ENCODE results near the gene HIGD1A. TPM values are rescaled to one million over a fixed set of nuclear protein-coding genes. Genes with fewer than 3 reads are reported as not detected.
A peak's percentile ranks its signal among the peaks of the same experiment; 100 is the strongest.

HIGD1A gene
- polyA plus RNA-seq, 1 of the 3 experiments (the other 2 are of a cell fraction): 72.1 TPM

GRCh38 chr3:42830437-42831320 is 26.4 kb upstream of the HIGD1A start:
- no peak overlapping the region for H3K9ac ChIP-seq
- H3K4me3 ChIP-seq (ENCODE audit: low read depth in 2 of 2, low read length in 1 of 2): peak overlapping the region in 1 of 2 experiments; percentile 28; a peak in 1 of 4 replicates
- H3K79me2 ChIP-seq (ENCODE audit: insufficient read depth): no peaks in the 10 kb centered on the region
- 40% methylated on average over 7 of the region's 7 CpGs for WGBS (ENCODE audit: low lambda C conversion rate)
- no peaks in the 10 kb centered on the region for H3K9me2 ChIP-seq
- 0 out of 2 replicates have a peak overlapping the region, but pooled peaks have one; percentile 9 for H2AFZ ChIP-seq (ENCODE audit: low read depth)
- H3K27me3 ChIP-seq (ENCODE audit: insufficient read depth): no peaks in the 10 kb centered on the region; the same call in 1 of the 2 replicates
- no peak overlapping the region for H3K4me2 ChIP-seq
- peaks cover 0 to 3% of the 10 kb centered on the region in 2 experiments; a peak in 2 of 4 replicates for H3K4me1 ChIP-seq (ENCODE audit: control insufficient read depth in 1 of 2, insufficient read depth in 2 of 2, low read depth in 1 of 2, low read length in 1 of 2)
- H3F3A ChIP-seq (replicated peaks; ENCODE audit: insufficient read depth): no peaks in the 10 kb centered on the region
- CTCF ChIA-PET: interaction anchor here (0.7 to 3.6 kb wide), 41 partner anchors 9 to 711 kb away, joined by 3 to 63 read pairs (median 5); partner anchors contain the start of gene CYP8B1
- TF ChIP-seq EZH2phosphoT487 (IDR thresholded peaks at IDR 0.05; ENCODE audit: borderline replicate concordance, low read depth) (no peak), RFX5 (IDR thresholded peaks at IDR 0.05; ENCODE audit: low read length) (no peak), GATA2 (CRISPR knock-in tag; IDR thresholded peaks at IDR 0.05) (no peak), MEF2A (IDR thresholded peaks at IDR 0.05; ENCODE audit: borderline replicate concordance, low read depth) (no peak), FOSL2 (IDR thresholded peaks at IDR 0.05; ENCODE audit: borderline replicate concordance, low read depth) (no peak), RAD21 (IDR thresholded peaks at IDR 0.05; ENCODE audit: low read length) (peak; percentile 83), YY1 (IDR thresholded peaks at IDR 0.05; ENCODE audit: low read depth) (no peak), TEAD4 (IDR thresholded peaks at IDR 0.05; ENCODE audit: borderline replicate concordance, insufficient read depth) (no peak), ELF1 (IDR thresholded peaks at IDR 0.05) (no peak), POLR2AphosphoS5 (IDR thresholded peaks at IDR 0.05; ENCODE audit: low read depth, low read length) (no peak), NRF1 (IDR thresholded peaks at IDR 0.05; ENCODE audit: low read depth, low read length) (no peak), SMC3 (IDR thresholded peaks at IDR 0.05; ENCODE audit: low read depth, low read length) (peak; percentile 43; the same call in 1 of the 2 replicates)
- TF ChIP-seq, protein P1, sequence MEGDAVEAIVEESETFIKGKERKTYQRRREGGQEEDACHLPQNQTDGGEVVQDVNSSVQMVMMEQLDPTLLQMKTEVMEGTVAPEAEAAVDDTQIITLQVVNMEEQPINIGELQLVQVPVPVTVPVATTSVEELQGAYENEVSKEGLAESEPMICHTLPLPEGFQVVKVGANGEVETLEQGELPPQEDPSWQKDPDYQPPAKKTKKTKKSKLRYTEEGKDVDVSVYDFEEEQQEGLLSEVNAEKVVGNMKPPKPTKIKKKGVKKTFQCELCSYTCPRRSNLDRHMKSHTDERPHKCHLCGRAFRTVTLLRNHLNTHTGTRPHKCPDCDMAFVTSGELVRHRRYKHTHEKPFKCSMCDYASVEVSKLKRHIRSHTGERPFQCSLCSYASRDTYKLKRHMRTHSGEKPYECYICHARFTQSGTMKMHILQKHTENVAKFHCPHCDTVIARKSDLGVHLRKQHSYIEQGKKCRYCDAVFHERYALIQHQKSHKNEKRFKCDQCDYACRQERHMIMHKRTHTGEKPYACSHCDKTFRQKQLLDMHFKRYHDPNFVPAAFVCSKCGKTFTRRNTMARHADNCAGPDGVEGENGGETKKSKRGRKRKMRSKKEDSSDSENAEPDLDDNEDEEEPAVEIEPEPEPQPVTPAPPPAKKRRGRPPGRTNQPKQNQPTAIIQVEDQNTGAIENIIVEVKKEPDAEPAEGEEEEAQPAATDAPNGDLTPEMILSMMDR (IDR thresholded peaks at IDR 0.05): peak; percentile 55
- no peaks in the 10 kb centered on the region for H3K9me3 ChIP-seq
- POLR2A ChIA-PET: no interaction called here
- no peaks in the 10 kb centered on the region for H4K20me1 ChIP-seq (ENCODE audit: insufficient read depth)
- no peak overlapping the region for H3K27ac ChIP-seq (ENCODE audit: low read depth in 2 of 2, low read length in 1 of 2)
- H3K36me3 ChIP-seq (replicated peaks in 1 of 2; ENCODE audit: control insufficient read depth in 1 of 2, insufficient read depth in 2 of 2, low read length in 1 of 2): no peaks in the 10 kb centered on the region
- peak; percentile 34 for DNase-seq

- Histone ChIP-seq H2AFZ (ENCODE audit: low read depth) (no peak overlapping the region), H3K36me3 (replicated peaks in 1 of 2; ENCODE audit: control insufficient read depth in 1 of 2, insufficient read depth in 2 of 2, low read length in 1 of 2) (no peaks in the 10 kb centered on the region), H3K9me2 (no peaks in the 10 kb centered on the region), H3K27me3 (ENCODE audit: insufficient read depth) (no peaks in the 10 kb centered on the region; the same call in 1 of the 2 replicates), H3K27ac (ENCODE audit: low read depth in 2 of 2, low read length in 1 of 2) (no peak overlapping the region), H4K20me1 (ENCODE audit: insufficient read depth) (no peaks in the 10 kb centered on the region), H3K9me3 (no peaks in the 10 kb centered on the region), H3K4me1 (ENCODE audit: control insufficient read depth in 1 of 2, insufficient read depth in 2 of 2, low read depth in 1 of 2, low read length in 1 of 2) (peaks cover 0 to 3% of the 10 kb centered on the region in 2 experiments; a peak in 2 of 4 replicates), H3K4me2 (no peak overlapping the region), H3K79me2 (ENCODE audit: insufficient read depth) (no peaks in the 10 kb centered on the region), H3F3A (replicated peaks; ENCODE audit: insufficient read depth) (no peaks in the 10 kb centered on the region), H3K9ac (no peak overlapping the region), H3K4me3 (ENCODE audit: low read depth in 2 of 2, low read length in 1 of 2) (no peak overlapping the region)
- POLR2A ChIA-PET: no interaction called here
- 63% methylated on average over 5 of the region's 5 CpGs for WGBS (ENCODE audit: low lambda C conversion rate)
- CTCF ChIA-PET: interaction anchor here (0.6 to 3.6 kb wide), 31 partner anchors 9 to 710 kb away, joined by 3 to 63 read pairs (median 5); partner anchors contain the start of gene CYP8B1
- DNase-seq: no peak
- no peak for TF ChIP-seq FOSL2 (IDR thresholded peaks at IDR 0.05; ENCODE audit: borderline replicate concordance, low read depth)
- no peak for TF ChIP-seq GATA2 (CRISPR knock-in tag; IDR thresholded peaks at IDR 0.05)
- no peak for TF ChIP-seq RAD21 (IDR thresholded peaks at IDR 0.05; ENCODE audit: low read length)
- no peak for TF ChIP-seq RFX5 (IDR thresholded peaks at IDR 0.05; ENCODE audit: low read length)
- TF ChIP-seq ELF1 (IDR thresholded peaks at IDR 0.05): no peak
- TF ChIP-seq TEAD4 (IDR thresholded peaks at IDR 0.05; ENCODE audit: borderline replicate concordance, insufficient read depth): no peak
- no peak for TF ChIP-seq MEF2A (IDR thresholded peaks at IDR 0.05; ENCODE audit: borderline replicate concordance, low read depth)
- no peak for TF ChIP-seq EZH2phosphoT487 (IDR thresholded peaks at IDR 0.05; ENCODE audit: borderline replicate concordance, low read depth)
- TF ChIP-seq NRF1 (IDR thresholded peaks at IDR 0.05; ENCODE audit: low read depth, low read length): no peak
- no peak for TF ChIP-seq RCOR1 (IDR thresholded peaks at IDR 0.05; ENCODE audit: low read length)
- TF ChIP-seq FOXM1 (IDR thresholded peaks at IDR 0.05; ENCODE audit: low read depth): no peak
- TF ChIP-seq POLR2AphosphoS5 (IDR thresholded peaks at IDR 0.05; ENCODE audit: low read depth, low read length): no peak
- TF ChIP-seq CHD2 (IDR thresholded peaks at IDR 0.05; ENCODE audit: low read length, partially characterized antibody): no peak
- no peak for TF ChIP-seq GABPA (IDR thresholded peaks at IDR 0.05; ENCODE audit: low read depth)
- TF ChIP-seq SMC3 (IDR thresholded peaks at IDR 0.05; ENCODE audit: low read depth, low read length): no peak
- TF ChIP-seq JUND (IDR thresholded peaks at IDR 0.05): no peak
- TF ChIP-seq PBX3 (IDR thresholded peaks at IDR 0.05): no peak
Measured at GRCh38 chr3:42829628-42830436, 25.5 kb upstream of the HIGD1A start.

Data from SK-N-SH (cell line).